HUES6 (cell line): Measurements from ENCODE around the gene EPHB3.

Experiments
- H3K27ac ChIP-seq: 2 replicates; pipeline ENCODE4 v1.7.0; 2013; ENCODE audit warnings: low read depth, mild to moderate bottlenecking, low read length, inconsistent platforms
- H3K27me3 ChIP-seq: 2 replicates; pipeline ENCODE4 v1.6.1; 2013; ENCODE audit warnings: low read length; ENCODE audit not compliant: control insufficient read depth, insufficient read depth
- H3K36me3 ChIP-seq: 2 replicates; pipeline ENCODE4 v1.6.1; 2013; ENCODE audit warnings: low read length; ENCODE audit not compliant: control insufficient read depth, insufficient read depth
- H3K4me1 ChIP-seq: 2 replicates; pipeline ENCODE4 v1.6.1; 2013; ENCODE audit warnings: low read length; ENCODE audit not compliant: control insufficient read depth, insufficient read depth
- H3K4me3 ChIP-seq: 2 replicates; pipeline ENCODE4 v1.5.1; 2013; ENCODE audit warnings: low read depth, low read length
- H3K9ac ChIP-seq: one replicate; pipeline ENCODE4 v1.6.1; 2013; ENCODE audit warnings: mild to moderate bottlenecking, low read length
- H3K9me3 ChIP-seq: 2 replicates; pipeline ENCODE4 v1.6.1; 2013; ENCODE audit warnings: low read depth, low read length; ENCODE audit not compliant: control insufficient read depth, insufficient read depth

Gene EPHB3

DNA sequence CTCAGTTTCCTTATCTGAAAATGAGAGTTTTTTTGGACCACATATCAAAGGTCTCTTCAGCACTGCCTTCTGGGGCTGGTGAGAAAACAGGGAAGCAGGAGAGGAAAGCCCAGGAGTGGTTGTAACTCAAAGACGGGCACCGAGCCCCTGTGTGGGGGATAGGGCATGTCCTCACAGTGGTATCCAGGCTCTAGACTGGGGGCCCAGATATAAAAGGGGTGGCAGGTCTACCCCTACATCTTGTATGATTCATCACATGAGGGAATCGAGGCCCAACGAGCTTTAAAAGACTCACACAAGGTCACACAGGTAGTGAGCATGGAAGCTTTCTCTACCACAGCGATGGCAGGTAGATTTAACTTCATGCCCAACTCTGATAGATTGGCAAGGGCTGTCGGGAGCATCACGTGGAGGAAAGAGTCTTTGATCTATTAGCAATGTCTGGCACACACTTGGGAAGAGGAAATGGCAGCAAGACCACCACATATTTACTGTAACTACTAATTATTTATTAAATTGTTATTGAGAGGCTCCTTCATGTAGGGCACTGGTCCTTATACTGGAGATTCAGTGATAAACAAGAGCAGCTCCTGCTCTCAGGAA lies 4.1 kb upstream of the EPHB3 start:
- Histone ChIP-seq H3K4me1 (peaks cover 24% of the 10 kb centered on the region), H3K27ac (no peak overlapping the region), H3K9me3 (no peaks in the 10 kb centered on the region), H3K4me3 (no peak overlapping the region), H3K9ac (no peak overlapping the region), H3K27me3 (peaks cover 61% of the 10 kb centered on the region), H3K36me3 (no peaks in the 10 kb centered on the region)

- peaks cover 73% of the 10 kb centered on the region for H3K27me3 ChIP-seq
- no peak overlapping the region for H3K27ac ChIP-seq
- H3K4me3 ChIP-seq, result no peak overlapping the region
- H3K9ac ChIP-seq, result no peak overlapping the region
- H3K9me3 ChIP-seq, result no peaks in the 10 kb centered on the region
- no peaks in the 10 kb centered on the region for H3K36me3 ChIP-seq
- peaks cover 32% of the 10 kb centered on the region for H3K4me1 ChIP-seq
Observed at GRCh38 chr3:184558726-184559125, 2.9 kb upstream of the EPHB3 start.

- Histone ChIP-seq H3K27ac (no peak overlapping the region), H3K4me1 (peaks cover 38% of the 10 kb centered on the region), H3K9ac (no peak overlapping the region), H3K9me3 (no peaks in the 10 kb centered on the region), H3K27me3 (peaks cover 80% of the 10 kb centered on the region), H3K4me3 (no peak overlapping the region), H3K36me3 (no peaks in the 10 kb centered on the region)
Observed at GRCh38 chr3:184559336-184559735, 2.2 kb upstream of the EPHB3 start.

DNA sequence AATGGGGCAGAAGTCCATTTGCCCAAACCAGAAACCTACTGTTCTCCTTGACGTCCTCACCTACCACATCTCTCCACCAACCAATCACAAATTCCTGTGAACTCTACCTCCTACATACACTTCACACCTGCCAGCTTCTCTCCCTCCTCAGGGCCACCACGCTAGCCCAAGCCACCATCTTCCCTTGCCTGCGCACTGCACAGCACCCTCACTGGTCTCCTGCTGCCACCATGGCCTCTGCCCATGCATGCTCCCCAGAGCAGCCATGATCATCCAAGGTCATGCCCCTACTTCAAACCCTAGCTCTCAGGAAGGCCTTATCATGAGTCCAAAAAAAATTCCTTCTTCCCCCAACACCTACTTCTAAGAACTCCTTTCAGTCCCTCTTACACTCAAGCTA lies 1.1 kb upstream of the EPHB3 start:
- no peaks in the 10 kb centered on the region for H3K9me3 ChIP-seq
- no peak overlapping the region for H3K27ac ChIP-seq
- no peaks in the 10 kb centered on the region for H3K36me3 ChIP-seq
- H3K4me3 ChIP-seq, result no peak overlapping the region
- no peak overlapping the region for H3K9ac ChIP-seq
- H3K27me3 ChIP-seq, result peaks cover 92% of the 10 kb centered on the region
- peaks cover 50% of the 10 kb centered on the region for H3K4me1 ChIP-seq

GRCh38 chr3:184561913-184562877 lies 610 bp downstream of the EPHB3 start:
- Histone ChIP-seq H3K27ac (no peak overlapping the region), H3K9me3 (no peaks in the 10 kb centered on the region), H3K36me3 (no peaks in the 10 kb centered on the region), H3K4me1 (peaks cover 57% of the 10 kb centered on the region), H3K4me3 (peak overlapping the region; percentile 60), H3K9ac (peak overlapping the region; percentile 47), H3K27me3 (peaks cover 95% of the 10 kb centered on the region)

DNA sequence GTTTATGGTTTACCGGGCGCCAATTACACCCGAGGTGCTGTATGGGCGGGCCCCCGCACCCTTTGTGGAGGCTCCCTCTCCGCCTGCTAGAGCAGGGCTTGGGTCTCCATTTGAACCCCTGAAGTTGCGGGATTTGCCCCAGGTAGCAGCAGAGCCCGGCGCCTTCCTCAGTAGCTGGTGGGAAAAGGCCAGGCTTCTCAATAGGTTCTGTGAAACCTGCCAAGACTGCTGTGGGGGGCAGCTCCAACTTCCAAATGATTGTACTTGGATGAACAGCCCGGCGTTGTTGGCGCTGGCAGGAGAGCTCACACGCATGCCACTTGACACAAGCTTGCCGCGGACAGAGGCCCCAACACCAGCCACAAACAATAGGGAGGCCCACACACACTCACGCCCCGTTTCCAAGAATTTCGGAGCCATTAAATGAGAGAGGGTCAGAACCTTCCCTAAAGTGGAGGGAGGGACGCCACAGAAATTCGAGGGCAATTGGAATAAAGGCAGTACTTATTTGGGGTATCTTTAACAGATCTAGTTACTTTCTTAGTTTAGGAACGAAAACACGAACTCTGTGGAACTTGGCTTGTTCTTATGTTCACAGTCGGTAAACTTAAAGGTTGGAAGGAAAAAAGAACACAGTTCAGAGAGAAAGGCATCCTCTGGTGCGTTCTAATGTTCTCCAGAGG lies 1.4 kb downstream of the EPHB3 start:
- H3K4me1 ChIP-seq, result peaks cover 61% of the 10 kb centered on the region
- no peak overlapping the region for H3K27ac ChIP-seq
- H3K9me3 ChIP-seq, result no peaks in the 10 kb centered on the region
- peak overlapping the region; percentile 32 for H3K9ac ChIP-seq
- no peaks in the 10 kb centered on the region for H3K36me3 ChIP-seq
- H3K4me3 ChIP-seq, result peak overlapping the region; percentile 60
- H3K27me3 ChIP-seq, result peaks cover 95% of the 10 kb centered on the region

GRCh38 chr3:184563561-184563925 lies 2.0 kb downstream of the EPHB3 start:
- H3K36me3 ChIP-seq, result no peaks in the 10 kb centered on the region
- no peak overlapping the region for H3K27ac ChIP-seq
- H3K9me3 ChIP-seq, result no peaks in the 10 kb centered on the region
- H3K4me3 ChIP-seq, result peak overlapping the region; percentile 60; the same call in 1 of the 2 replicates
- peak overlapping the region; percentile 32 for H3K9ac ChIP-seq
- peaks cover 59% of the 10 kb centered on the region for H3K4me1 ChIP-seq
- peaks cover 95% of the 10 kb centered on the region for H3K27me3 ChIP-seq

DNA sequence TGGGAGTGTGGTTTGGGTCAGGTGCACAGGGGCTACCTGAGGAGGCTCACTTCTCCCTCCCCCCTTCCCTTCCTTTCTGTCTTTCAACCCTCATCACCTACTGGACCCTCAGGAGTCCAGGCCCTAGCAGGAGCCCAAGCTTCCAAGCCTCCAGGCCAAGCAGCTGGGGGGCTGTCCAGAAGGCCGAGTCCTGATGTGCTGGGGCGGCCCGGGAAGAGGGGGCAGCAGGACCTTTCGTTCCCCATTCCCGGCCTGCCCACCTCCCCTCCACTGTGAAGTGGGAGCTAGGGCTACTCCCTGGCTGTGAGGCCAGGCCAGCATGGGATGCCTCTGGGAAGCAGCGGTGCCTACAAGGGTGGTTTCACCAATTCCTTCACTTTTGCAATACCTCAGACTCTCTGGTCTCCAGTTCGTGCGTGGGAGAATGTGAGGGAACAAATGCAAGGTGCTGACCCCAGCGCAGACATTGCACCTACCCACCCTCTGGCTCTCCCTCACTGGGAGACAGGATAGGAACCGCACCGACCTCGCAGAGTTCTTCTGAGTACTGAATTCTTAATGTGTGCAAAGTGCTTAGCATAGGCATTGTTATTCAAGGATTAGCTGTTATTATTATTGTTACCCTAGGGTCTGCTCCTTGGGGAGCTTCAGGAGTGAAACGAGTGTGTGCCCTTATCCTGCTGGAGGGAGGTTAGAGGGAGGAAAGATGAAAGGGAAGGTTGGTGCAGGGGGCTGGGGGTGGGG lies 2.5 kb downstream of the EPHB3 start:
- H3K27me3 ChIP-seq, result peaks cover 95% of the 10 kb centered on the region
- H3K9me3 ChIP-seq, result no peaks in the 10 kb centered on the region
- peaks cover 54% of the 10 kb centered on the region for H3K4me1 ChIP-seq
- H3K27ac ChIP-seq, result no peak overlapping the region
- peak overlapping the region; percentile 32 for H3K9ac ChIP-seq
- peak overlapping the region; percentile 60; the same call in 1 of the 2 replicates for H3K4me3 ChIP-seq
- H3K36me3 ChIP-seq, result no peaks in the 10 kb centered on the region

GRCh38 chr3:184564685-184565385 lies 3.2 kb downstream of the EPHB3 start:
- Histone ChIP-seq H3K27ac (no peak overlapping the region), H3K27me3 (peaks cover 95% of the 10 kb centered on the region), H3K36me3 (no peaks in the 10 kb centered on the region), H3K9ac (no peak overlapping the region), H3K4me1 (peaks cover 52% of the 10 kb centered on the region), H3K9me3 (no peaks in the 10 kb centered on the region), H3K4me3 (peak overlapping the region; percentile 28; the same call in 1 of the 2 replicates)
